Body of pancreas (tissue), 4 donors: ENCODE measurements around the gene ERMP1. TPM values are rescaled to one million over a fixed set of nuclear protein-coding genes. Genes with fewer than 3 reads are reported as not detected.
A peak's percentile ranks its signal among the peaks of the same experiment; 100 is the strongest.

Experiments
- ATAC-seq: fragments of 150-250 bp; one replicate; pipeline ENCODE4 v1.9.1; 2016
- DNase-seq, 4 donors: peaks; one replicate each; pipeline ENCODE4 v3.0.0-alpha.2; 2019
- H3K27ac ChIP-seq, 4 donors: fragments of 200-600 bp; sonication (generic); 1 replicate in 3 of 4; 2 replicates in 1 of 4; pipeline versions ENCODE4 v1.5.1 to v1.6.1; 2016 to 2019; ENCODE audit warnings: mild to moderate bottlenecking in 1 of 4, mixed read lengths in 1 of 4, moderate library complexity in 1 of 4
- H3K27me3 ChIP-seq, 2 donors: fragments of 200-600 bp; sonication (generic); one replicate each; pipeline ENCODE4 v1.6.0; 2016; ENCODE audit warnings: mild to moderate bottlenecking in 1 of 2
- H3K36me3 ChIP-seq, 2 donors: fragments of 200-600 bp; sonication (generic); replicated peaks in 1 of 2; 2 replicates each; pipeline ENCODE4 v1.5.1; 2016; ENCODE audit warnings: low read depth in 2 of 2; ENCODE audit not compliant: insufficient read depth in 1 of 2
- H3K4me1 ChIP-seq: fragments of 200-600 bp; sonication (generic); one replicate; pipeline ENCODE4 v1.6.0; 2016
- H3K4me3 ChIP-seq, 2 donors: fragments of 200-600 bp; sonication (generic); 1 replicate in 1 of 2; 2 replicates in 1 of 2; pipeline ENCODE4 v1.5.1; 2016 to 2019
- H3K9me3 ChIP-seq, 3 donors: fragments of 200-600 bp; sonication (generic); 1 replicate in 2 of 3; 2 replicates in 1 of 3; pipeline ENCODE4 v1.5.1; 2016
- POLR2A ChIP-seq, 3 donors: fragments of 450-650 bp; IDR thresholded peaks; one replicate each; pipeline ENCODE4 v1.6.1; 2016; ENCODE audit warnings: antibody characterized with exemption in 3 of 3, mild to moderate bottlenecking in 2 of 3
- WGBS, 2 donors: methylation state at CpG; one replicate each; pipeline ENCODE4 v1.1.5; 2017; 5-methylcytosine and 5-hydroxymethylcytosine counted together
- intact Hi-C: fragments of 100-400 bp; cut with DNase I; formaldehyde crosslinking; loops from one replicate; pipeline ENCODE4 v1.15.1; 2023
- total RNA-seq, 2 donors: library from RNA; depleted of rRNA; stranded (reverse); fragments of >200 nt; gene quantifications; one replicate each; pipeline ENCODE4 v1.1.0, GENCODE V29; 2016
- TF ChIP-seq, protein P1 (sequence below), 7 experiments: fragments of 450-650 bp in 4 of 7; fragments of 200-600 bp in 3 of 7; sonication (generic) in 3 of 7; IDR thresholded peaks; one replicate each; pipeline ENCODE4 v1.5.1; 2016 to 2019; ENCODE audit warnings: antibody characterized with exemption in 7 of 7

Gene ERMP1
- total RNA-seq, 2 donors from 2014 or later, result 11.2 to 11.9 TPM

DNA sequence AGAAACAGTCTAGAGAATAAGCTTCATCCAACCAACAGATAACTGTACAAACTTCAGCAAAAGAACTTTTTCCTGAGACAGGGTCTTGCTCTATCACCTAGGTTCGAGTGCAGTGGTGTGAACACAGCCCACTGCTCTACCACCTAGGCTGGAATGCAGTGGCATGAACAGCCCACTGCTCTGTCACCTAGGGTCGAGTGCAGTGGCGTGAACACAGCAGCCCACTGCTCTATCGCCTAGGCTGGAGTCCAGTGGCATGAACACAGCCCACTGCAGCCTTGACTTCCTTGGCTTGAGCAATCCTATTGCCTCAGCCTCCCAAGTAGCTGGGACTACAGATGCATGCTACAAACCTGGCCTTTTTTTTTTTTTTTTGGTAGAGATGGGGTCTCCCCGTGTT, 43.4 kb downstream of the ERMP1 start:
- no peak overlapping the region for H3K27ac ChIP-seq
- peaks cover 33% of the 10 kb centered on the region for H3K4me1 ChIP-seq
- DNase-seq, result no peak
- intact Hi-C loops, result no loop called here
- H3K36me3 ChIP-seq, result no peaks in the 10 kb centered on the region
- H3K4me3 ChIP-seq, result no peak overlapping the region
- no peak for TF ChIP-seq POLR2A (IDR thresholded peaks at IDR 0.05)
- TF ChIP-seq, protein P1, sequence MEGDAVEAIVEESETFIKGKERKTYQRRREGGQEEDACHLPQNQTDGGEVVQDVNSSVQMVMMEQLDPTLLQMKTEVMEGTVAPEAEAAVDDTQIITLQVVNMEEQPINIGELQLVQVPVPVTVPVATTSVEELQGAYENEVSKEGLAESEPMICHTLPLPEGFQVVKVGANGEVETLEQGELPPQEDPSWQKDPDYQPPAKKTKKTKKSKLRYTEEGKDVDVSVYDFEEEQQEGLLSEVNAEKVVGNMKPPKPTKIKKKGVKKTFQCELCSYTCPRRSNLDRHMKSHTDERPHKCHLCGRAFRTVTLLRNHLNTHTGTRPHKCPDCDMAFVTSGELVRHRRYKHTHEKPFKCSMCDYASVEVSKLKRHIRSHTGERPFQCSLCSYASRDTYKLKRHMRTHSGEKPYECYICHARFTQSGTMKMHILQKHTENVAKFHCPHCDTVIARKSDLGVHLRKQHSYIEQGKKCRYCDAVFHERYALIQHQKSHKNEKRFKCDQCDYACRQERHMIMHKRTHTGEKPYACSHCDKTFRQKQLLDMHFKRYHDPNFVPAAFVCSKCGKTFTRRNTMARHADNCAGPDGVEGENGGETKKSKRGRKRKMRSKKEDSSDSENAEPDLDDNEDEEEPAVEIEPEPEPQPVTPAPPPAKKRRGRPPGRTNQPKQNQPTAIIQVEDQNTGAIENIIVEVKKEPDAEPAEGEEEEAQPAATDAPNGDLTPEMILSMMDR (IDR thresholded peaks at IDR 0.05), result no peak
- ATAC-seq, result no peak
- H3K9me3 ChIP-seq, result no peaks in the 10 kb centered on the region
- WGBS, 2 donors, result 93 to 99% methylated on average over 5 of the region's 5 CpGs
- H3K27me3 ChIP-seq, result no peaks in the 10 kb centered on the region

- 94 to 97% methylated on average over 2 of the region's 2 CpGs for WGBS, 2 donors
These were observed 45.1 kb downstream of the ERMP1 start for GRCh38 chr9:5787759-5788302.

GRCh38 chr9:5787220-5787619, 45.7 kb downstream of the ERMP1 start:
- Histone ChIP-seq H3K27ac (peak overlapping the region in 3 of 4 donors; percentile 25 to 59 (median 57)), H3K36me3 (no peaks in the 10 kb centered on the region), H3K27me3 (no peaks in the 10 kb centered on the region), H3K4me1 (peaks cover 33% of the 10 kb centered on the region), H3K4me3 (no peak overlapping the region), H3K9me3 (no peaks in the 10 kb centered on the region)
- 36 to 41% methylated on average over 2 of the region's 2 CpGs for WGBS, 2 donors
- intact Hi-C loops, result no loop called here
- TF ChIP-seq, protein P1 (IDR thresholded peaks at IDR 0.05), result no peak
- no peak for TF ChIP-seq POLR2A (IDR thresholded peaks at IDR 0.05)
- DNase-seq (peak; percentile 44 to 63 (median 50)), ATAC-seq (peak; percentile 86)

More at GRCh38 chr9:5787759-5788302, 45.1 kb downstream of the ERMP1 start:
- Histone ChIP-seq H3K27ac (peak overlapping the region in 2 of 4 donors; percentile 57 to 59), H3K4me3 (no peak overlapping the region), H3K4me1 (peaks cover 33% of the 10 kb centered on the region), H3K27me3 (no peaks in the 10 kb centered on the region), H3K36me3 (no peaks in the 10 kb centered on the region), H3K9me3 (no peaks in the 10 kb centered on the region)
- DNase-seq (no peak), ATAC-seq (no peak)
- intact Hi-C loops, result no loop called here
- no peak for TF ChIP-seq POLR2A (IDR thresholded peaks at IDR 0.05)
- TF ChIP-seq, protein P1 (IDR thresholded peaks at IDR 0.05), result no peak

DNA sequence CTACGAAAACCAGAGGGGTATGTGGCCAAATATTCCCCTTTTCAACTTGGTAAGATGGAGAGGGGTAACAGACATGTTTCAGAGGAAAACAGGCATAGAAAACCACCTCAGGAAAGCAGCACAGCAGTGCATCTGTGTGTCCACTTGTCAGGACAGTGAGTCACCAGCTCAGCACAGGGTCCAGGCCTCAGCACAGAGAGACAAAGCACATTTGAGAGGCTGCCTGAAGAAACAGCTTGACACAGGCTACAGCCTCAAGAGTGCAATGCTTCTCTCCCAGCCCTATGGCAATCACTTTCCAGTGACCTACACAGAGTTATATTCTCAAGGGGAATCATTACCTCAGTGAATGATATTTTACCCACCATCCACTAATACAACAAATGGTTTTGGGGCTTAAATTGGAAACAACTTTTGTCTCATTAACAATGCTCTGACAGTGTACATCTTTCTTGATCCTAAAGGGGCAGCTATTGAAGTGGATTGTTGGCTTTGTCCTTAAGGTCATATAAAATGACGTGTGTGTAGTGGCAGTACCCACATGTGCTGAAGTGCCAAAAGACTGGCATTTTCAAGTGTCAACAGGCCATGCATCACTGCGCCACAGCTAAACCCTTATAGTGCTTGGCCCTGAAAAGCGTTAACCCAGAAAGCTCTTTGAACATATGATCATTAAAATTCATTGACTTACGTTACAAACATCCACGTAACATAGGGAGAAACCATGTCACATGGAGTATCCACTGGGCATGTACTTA, 46.4 kb downstream of the ERMP1 start:
- intact Hi-C loops, result no loop called here
- TF ChIP-seq, protein P1 (IDR thresholded peaks at IDR 0.05), result no peak
- TF ChIP-seq POLR2A (IDR thresholded peaks at IDR 0.05), result no peak
- Histone ChIP-seq H3K9me3 (no peaks in the 10 kb centered on the region), H3K36me3 (no peaks in the 10 kb centered on the region), H3K4me1 (peaks cover 33% of the 10 kb centered on the region), H3K4me3 (no peak overlapping the region), H3K27me3 (no peaks in the 10 kb centered on the region), H3K27ac (peak overlapping the region; percentile 7 to 59 (median 41))
- ATAC-seq (peak; percentile 49), DNase-seq (peak in 1 of 4 donors; percentile 25)
- 79 to 83% methylated on average over 6 of the region's 6 CpGs for WGBS, 2 donors
